ENCODE data around the gene RELT. TPM values are rescaled to one million over a fixed set of nuclear protein-coding genes. Genes with fewer than 3 reads are reported as not detected.

The RELT gene
- total and polyA plus RNA-seq, 2 donors (not counting 1 experiment from before 2014, with no cell fraction given), result 71.6 to 92.4 TPM

DNA sequence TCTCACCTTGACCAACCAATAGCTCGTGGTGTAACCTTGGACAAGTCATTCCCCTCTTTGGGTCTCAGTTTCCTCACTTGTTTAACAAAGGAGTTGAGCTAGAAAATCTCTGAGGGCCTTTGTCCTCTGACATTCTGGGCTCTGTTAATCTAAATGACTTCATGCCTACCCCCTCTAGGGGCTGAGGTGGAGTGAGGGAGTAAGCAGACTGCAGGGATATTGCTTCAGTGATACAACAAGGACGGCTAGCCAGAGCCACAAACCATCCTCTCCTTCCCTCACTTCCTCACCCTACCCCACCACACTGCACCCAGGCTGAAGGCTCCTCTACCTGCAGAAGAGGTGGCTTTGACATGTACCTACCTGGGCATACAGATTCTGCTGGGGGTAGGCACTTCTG, 34.8 kb downstream of the RELT start:
- ATAC-seq (ENCODE audit: low read depth) (no peak), DNase-seq (no peak)
- Mint-ChIP-seq H3K27ac (no peak overlapping the region), H3K4me3 (no peak overlapping the region), H3K4me1 (peaks cover 4% of the 10 kb centered on the region), H3K27me3 (no peaks in the 10 kb centered on the region), H3K9me3 (ENCODE audit: insufficient read depth) (no peaks in the 10 kb centered on the region)
- Histone ChIP-seq H4K20me1 (ENCODE audit: control insufficient read depth, insufficient read depth, low read length, poor library complexity, severe bottlenecking) (no peaks in the 10 kb centered on the region), H3K9me3 (ENCODE audit: control extremely low read depth in 1 of 3, control insufficient read depth in 2 of 3, insufficient read depth in 1 of 3, low read length in 2 of 3) (no peaks in the 10 kb centered on the region), H2AFZ (ENCODE audit: insufficient read depth, low read depth, low read length, poor library complexity, severe bottlenecking) (no peak overlapping the region), H3K36me3 (replicated peaks in 1 of 2; ENCODE audit: control extremely low read depth in 1 of 2, control insufficient read depth in 1 of 2, extremely low read depth in 1 of 2, insufficient read depth in 2 of 2, low read length in 1 of 2) (peaks cover 0 to 49% of the 10 kb centered on the region in 2 experiments), H3K4me1 (ENCODE audit: control insufficient read depth in 2 of 2, insufficient read depth in 2 of 2, low read length in 2 of 2) (no peaks in the 10 kb centered on the region), H3K27me3 (replicated peaks in 1 of 4; ENCODE audit: control extremely low read depth in 1 of 4, control insufficient read depth in 3 of 4, insufficient read depth in 4 of 4, low read length in 3 of 4) (no peaks in the 10 kb centered on the region), H3K4me3 (ENCODE audit: control extremely low read depth in 1 of 5, extremely low read depth in 1 of 5, insufficient read depth in 1 of 5, low read depth in 2 of 5, low read length in 4 of 5) (no peak overlapping the region), H3K4me2 (replicated peaks; ENCODE audit: low read depth, low read length, poor library complexity, severe bottlenecking) (no peak overlapping the region), H3K27ac (ENCODE audit: low read length in 2 of 2) (peak overlapping the region in 1 of 2 donors; percentile 41), H3K9ac (ENCODE audit: low read length) (no peak overlapping the region), H3K79me2 (ENCODE audit: control insufficient read depth, insufficient read depth, low read length) (no peaks in the 10 kb centered on the region)
- intact Hi-C loops (cut with micrococcal nuclease), result no loop called here
- CTCF ChIA-PET, result interaction anchor here (0.8 to 2.4 kb wide), 2 partner anchors 15 to 59 kb away, joined by 4 to 9 read pairs; no protein-coding TSS in a partner anchor
- 86% methylated on average over 2 of the region's 2 CpGs for WGBS (ENCODE audit: insufficient coverage)
- TF ChIP-seq, protein P1, sequence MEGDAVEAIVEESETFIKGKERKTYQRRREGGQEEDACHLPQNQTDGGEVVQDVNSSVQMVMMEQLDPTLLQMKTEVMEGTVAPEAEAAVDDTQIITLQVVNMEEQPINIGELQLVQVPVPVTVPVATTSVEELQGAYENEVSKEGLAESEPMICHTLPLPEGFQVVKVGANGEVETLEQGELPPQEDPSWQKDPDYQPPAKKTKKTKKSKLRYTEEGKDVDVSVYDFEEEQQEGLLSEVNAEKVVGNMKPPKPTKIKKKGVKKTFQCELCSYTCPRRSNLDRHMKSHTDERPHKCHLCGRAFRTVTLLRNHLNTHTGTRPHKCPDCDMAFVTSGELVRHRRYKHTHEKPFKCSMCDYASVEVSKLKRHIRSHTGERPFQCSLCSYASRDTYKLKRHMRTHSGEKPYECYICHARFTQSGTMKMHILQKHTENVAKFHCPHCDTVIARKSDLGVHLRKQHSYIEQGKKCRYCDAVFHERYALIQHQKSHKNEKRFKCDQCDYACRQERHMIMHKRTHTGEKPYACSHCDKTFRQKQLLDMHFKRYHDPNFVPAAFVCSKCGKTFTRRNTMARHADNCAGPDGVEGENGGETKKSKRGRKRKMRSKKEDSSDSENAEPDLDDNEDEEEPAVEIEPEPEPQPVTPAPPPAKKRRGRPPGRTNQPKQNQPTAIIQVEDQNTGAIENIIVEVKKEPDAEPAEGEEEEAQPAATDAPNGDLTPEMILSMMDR (IDR thresholded peaks at IDR 0.05), result no peak
- no peak for TF ChIP-seq EZH2 (IDR thresholded peaks at IDR 0.05; ENCODE audit: borderline replicate concordance, insufficient read depth, low read depth, low read length, poor library complexity, severe bottlenecking)
- POLR2A ChIA-PET, result no interaction called here

DNA sequence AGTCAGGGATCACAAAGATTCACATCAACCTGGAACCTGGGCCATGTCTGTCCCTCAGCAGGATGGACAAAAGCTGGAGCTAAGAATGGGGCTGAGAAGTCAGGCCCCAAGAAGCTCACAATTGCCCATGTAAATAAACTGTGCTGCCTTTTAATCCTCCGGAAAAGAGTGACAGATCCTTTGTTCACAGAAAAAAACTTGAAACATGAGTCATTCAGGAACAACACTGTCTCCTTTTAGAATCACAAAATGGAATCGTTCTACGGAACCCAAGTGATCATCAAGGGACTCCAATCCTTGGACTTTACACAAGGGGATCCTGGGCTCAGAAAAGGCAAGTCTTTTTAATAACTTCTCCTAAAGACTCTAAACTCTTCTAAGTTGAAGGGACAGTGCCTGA, 36.1 kb downstream of the RELT start:
- H3K27me3 ChIP-seq (replicated peaks in 1 of 4; ENCODE audit: control extremely low read depth in 1 of 4, control insufficient read depth in 3 of 4, insufficient read depth in 4 of 4, low read length in 3 of 4), result no peaks in the 10 kb centered on the region
- intact Hi-C loops (cut with micrococcal nuclease), result no loop called here
- POLR2A ChIA-PET, result no interaction called here
- H3K4me1 ChIP-seq (ENCODE audit: control insufficient read depth in 2 of 2, insufficient read depth in 2 of 2, low read length in 2 of 2), result no peaks in the 10 kb centered on the region
- no peaks in the 10 kb centered on the region for H3K9me3 ChIP-seq (ENCODE audit: control extremely low read depth in 1 of 3, control insufficient read depth in 2 of 3, insufficient read depth in 1 of 3, low read length in 2 of 3)
- ATAC-seq (ENCODE audit: low read depth), result no peak
- Mint-ChIP-seq H3K4me3 (no peak overlapping the region), H3K27me3 (no peaks in the 10 kb centered on the region), H3K4me1 (peaks cover 7% of the 10 kb centered on the region), H3K27ac (no peak overlapping the region), H3K9me3 (ENCODE audit: insufficient read depth) (no peaks in the 10 kb centered on the region)
- H3K79me2 ChIP-seq (ENCODE audit: control insufficient read depth, insufficient read depth, low read length), result no peaks in the 10 kb centered on the region
- H3K4me2 ChIP-seq (replicated peaks; ENCODE audit: low read depth, low read length, poor library complexity, severe bottlenecking), result no peak overlapping the region
- peaks cover 4 to 41% of the 10 kb centered on the region in 2 experiments for H3K36me3 ChIP-seq (replicated peaks in 1 of 2; ENCODE audit: control extremely low read depth in 1 of 2, control insufficient read depth in 1 of 2, extremely low read depth in 1 of 2, insufficient read depth in 2 of 2, low read length in 1 of 2)
- no peaks in the 10 kb centered on the region for H4K20me1 ChIP-seq (ENCODE audit: control insufficient read depth, insufficient read depth, low read length, poor library complexity, severe bottlenecking)
- no peak overlapping the region for H3K27ac ChIP-seq (ENCODE audit: low read length in 2 of 2)
- 100% methylated on average over 3 of the region's 3 CpGs for WGBS (ENCODE audit: insufficient coverage)
- H2AFZ ChIP-seq (ENCODE audit: insufficient read depth, low read depth, low read length, poor library complexity, severe bottlenecking), result no peak overlapping the region
- CTCF ChIA-PET, result interaction anchor here (1.3 kb wide), 1 partner anchor 61 kb away, joined by 3 read pairs; no protein-coding TSS in a partner anchor
- no peak overlapping the region for H3K4me3 ChIP-seq (ENCODE audit: control extremely low read depth in 1 of 5, extremely low read depth in 1 of 5, insufficient read depth in 1 of 5, low read depth in 2 of 5, low read length in 4 of 5)
- no peak for TF ChIP-seq EZH2 (IDR thresholded peaks at IDR 0.05; ENCODE audit: borderline replicate concordance, insufficient read depth, low read depth, low read length, poor library complexity, severe bottlenecking)
- TF ChIP-seq, protein P1 (IDR thresholded peaks at IDR 0.05), result no peak
- no peak overlapping the region for H3K9ac ChIP-seq (ENCODE audit: low read length)
- no peak for DNase-seq
